Mucosa of descending colon (tissue), 3 donors: ENCODE results near the gene SPIN2A. TPM values are rescaled to one million over a fixed set of nuclear protein-coding genes. Genes with fewer than 3 reads are reported as not detected.
"Not testable (repeated sequence)": the region's sequence is repeated elsewhere in the genome, so short reads cannot be mapped to it uniquely, and the experiment has no call there.

Source experiments
- ATAC-seq: fragments of 200-7000 bp; cut with Tn5 transposase; one replicate; pipeline ENCODE4 v1.9.1; 2020; ENCODE audit warnings: mild to moderate bottlenecking, moderate library complexity
- DNase-seq, 3 donors: peaks; one replicate each; pipeline ENCODE4 v3.0.0-alpha.2; 2020
- H3K36me3 ChIP-seq: fragments of 200-600 bp; one replicate; pipeline ENCODE4 v1.8.0; 2021; ENCODE audit warnings: low read depth, mild to moderate bottlenecking
- H3K4me1 ChIP-seq: fragments of 200-600 bp; one replicate; pipeline ENCODE4 v1.8.0; 2021; ENCODE audit warnings: low read depth, mild to moderate bottlenecking
- H3K4me3 ChIP-seq: fragments of 200-600 bp; one replicate; pipeline ENCODE4 v1.8.0; 2021; ENCODE audit warnings: mild to moderate bottlenecking
- H3K9me3 ChIP-seq: fragments of 200-600 bp; one replicate; pipeline ENCODE4 v1.8.0; 2021; ENCODE audit warnings: mild to moderate bottlenecking
- CTCF ChIP-seq: fragments of 200-600 bp; IDR thresholded peaks from one replicate; pipeline ENCODE4 v1.8.0; 2022; ENCODE audit warnings: antibody characterized with exemption, mild to moderate bottlenecking
- intact Hi-C, 2 donors: fragments of 100-400 bp; cut with DNase I in 1 of 2; cut with micrococcal nuclease in 1 of 2; formaldehyde crosslinking; loops; one replicate each; pipeline versions ENCODE4 v1.11.0 to v1.11.1; 2022; cut with DNase I, micrococcal nuclease
- total RNA-seq, 3 donors: library from RNA; stranded (reverse); fragmentation: NEBNext Ultra II Directional in 2 of 3; extraction: Animal tissue kit (Norgen Biotek cat#: 25700) in 2 of 3; gene quantifications; one replicate each; pipeline versions ENCODE4 v1.2.1 to v1.2.4, GENCODE V29; 2021 to 2023
- donor health status: DM: no; HTN: no; CAD: no; lungs with moderate emphysema.
- donor health status: DM: no; HTN: no; CAD: no.
- donor health status: DM: no; HTN: yes; CAD: no.

Gene SPIN2A
- total RNA-seq, 3 donors from 2014 or later = 0.49 to 1.2 (median 1.1) TPM

GRCh38 chrX:57104921-57105398 is 32.2 kb downstream of the SPIN2A start:
- Histone ChIP-seq H3K4me1 (no peaks in the 10 kb centered on the region), H3K36me3 (no peaks in the 10 kb centered on the region), H3K4me3 (no peak overlapping the region), H3K9me3 (no peaks in the 10 kb centered on the region)
- no peak for TF ChIP-seq CTCF
- no peak for ATAC-seq
- DNase-seq = no peak
- intact Hi-C loops = no loop called here

- intact Hi-C loops = no loop called here
- Histone ChIP-seq H3K36me3 (no peaks in the 10 kb centered on the region), H3K4me1 (no peaks in the 10 kb centered on the region), H3K4me3 (no peak overlapping the region), H3K9me3 (no peaks in the 10 kb centered on the region)
- no peak for DNase-seq
- ATAC-seq = peak; percentile 44
- no peak for TF ChIP-seq CTCF
Measured at GRCh38 chrX:57104406-57104805, 32.8 kb downstream of the SPIN2A start.

GRCh38 chrX:57103489-57103888 is 33.7 kb downstream of the SPIN2A start:
- DNase-seq (no peak), ATAC-seq (no peak)
- intact Hi-C loops = no loop called here
- Histone ChIP-seq H3K9me3 (no peaks in the 10 kb centered on the region), H3K36me3 (no peaks in the 10 kb centered on the region), H3K4me3 (no peak overlapping the region), H3K4me1 (no peaks in the 10 kb centered on the region)
- no peak for TF ChIP-seq CTCF

- H3K4me3 ChIP-seq, intact Hi-C loops, H3K36me3 ChIP-seq, ATAC-seq, H3K4me1 ChIP-seq, H3K9me3 ChIP-seq, DNase-seq: not testable (repeated sequence)
Measured at GRCh38 chrX:57102918-57103317, 34.3 kb downstream of the SPIN2A start.

Other genes with a start within 250 kb of the SPIN2A start
- gene SPIN3, start 141.9 kb downstream of the SPIN2A start, total RNA-seq = 10 to 100 TPM in 2 of 3 donors, 1 to 10 TPM in 1; 8.7 to 11.0 (median 10.6) TPM
- gene SPIN2B, start 15.8 kb downstream of the SPIN2A start, total RNA-seq = 10 to 100 TPM; 12.8 to 14.7 (median 14.6) TPM
- 10 to 100 TPM in 1 of 3 donors, 1 to 10 TPM in 2; 4.7 to 11.6 (median 7.2) TPM for gene FAAH2, start 149.3 kb upstream of the SPIN2A start, total RNA-seq